ENCODE measurements around the gene CHTF18.

- TF ChIP-seq, protein P1, sequence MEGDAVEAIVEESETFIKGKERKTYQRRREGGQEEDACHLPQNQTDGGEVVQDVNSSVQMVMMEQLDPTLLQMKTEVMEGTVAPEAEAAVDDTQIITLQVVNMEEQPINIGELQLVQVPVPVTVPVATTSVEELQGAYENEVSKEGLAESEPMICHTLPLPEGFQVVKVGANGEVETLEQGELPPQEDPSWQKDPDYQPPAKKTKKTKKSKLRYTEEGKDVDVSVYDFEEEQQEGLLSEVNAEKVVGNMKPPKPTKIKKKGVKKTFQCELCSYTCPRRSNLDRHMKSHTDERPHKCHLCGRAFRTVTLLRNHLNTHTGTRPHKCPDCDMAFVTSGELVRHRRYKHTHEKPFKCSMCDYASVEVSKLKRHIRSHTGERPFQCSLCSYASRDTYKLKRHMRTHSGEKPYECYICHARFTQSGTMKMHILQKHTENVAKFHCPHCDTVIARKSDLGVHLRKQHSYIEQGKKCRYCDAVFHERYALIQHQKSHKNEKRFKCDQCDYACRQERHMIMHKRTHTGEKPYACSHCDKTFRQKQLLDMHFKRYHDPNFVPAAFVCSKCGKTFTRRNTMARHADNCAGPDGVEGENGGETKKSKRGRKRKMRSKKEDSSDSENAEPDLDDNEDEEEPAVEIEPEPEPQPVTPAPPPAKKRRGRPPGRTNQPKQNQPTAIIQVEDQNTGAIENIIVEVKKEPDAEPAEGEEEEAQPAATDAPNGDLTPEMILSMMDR (optimal IDR thresholded peaks at IDR 0.05 in 1 of 3, IDR thresholded peaks at IDR 0.05 in 1 of 3, conservative IDR thresholded peaks at IDR 0.05 in 1 of 3; ENCODE audit: extremely low read depth in 1 of 3, insufficient read depth in 2 of 3, low read length in 3 of 3): no peak
- TF ChIP-seq EZH2 (IDR thresholded peaks at IDR 0.05; ENCODE audit: low read length): no peak
These were observed 35.8 kb downstream of the CHTF18 start for GRCh38 chr16:824194-824593.

All from keratinocyte (primary cell).